ENCODE results near the gene UGT1A6.

The UGT1A6 gene

GRCh38 chr2:233799087-233799665, 106.5 kb downstream of the UGT1A6 start:
- no peak for DNase-seq (ENCODE audit: low read depth in 4 of 4, low spot score in 1 of 4)

DNA sequence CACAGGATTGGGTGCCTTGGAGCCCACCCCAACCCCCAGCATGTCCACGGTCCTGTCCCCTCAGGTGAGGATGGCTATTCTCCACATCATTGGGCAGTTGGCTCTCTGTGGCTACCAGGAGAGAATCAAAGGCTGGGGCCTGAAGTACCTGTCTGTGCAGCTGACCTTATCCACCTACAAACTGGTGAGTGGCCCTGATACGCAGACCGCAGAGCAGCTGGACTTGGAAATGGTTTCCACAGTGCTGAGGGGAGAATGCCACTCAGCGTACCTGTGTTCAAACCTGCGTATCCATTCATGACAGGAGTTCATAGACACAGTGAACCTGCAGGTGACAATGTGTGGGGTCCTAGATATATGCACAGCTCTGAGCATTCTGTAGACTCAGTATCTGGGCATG, 107.0 kb downstream of the UGT1A6 start:
- no peak for DNase-seq (ENCODE audit: low read depth in 4 of 4, low spot score in 1 of 4)

DNA sequence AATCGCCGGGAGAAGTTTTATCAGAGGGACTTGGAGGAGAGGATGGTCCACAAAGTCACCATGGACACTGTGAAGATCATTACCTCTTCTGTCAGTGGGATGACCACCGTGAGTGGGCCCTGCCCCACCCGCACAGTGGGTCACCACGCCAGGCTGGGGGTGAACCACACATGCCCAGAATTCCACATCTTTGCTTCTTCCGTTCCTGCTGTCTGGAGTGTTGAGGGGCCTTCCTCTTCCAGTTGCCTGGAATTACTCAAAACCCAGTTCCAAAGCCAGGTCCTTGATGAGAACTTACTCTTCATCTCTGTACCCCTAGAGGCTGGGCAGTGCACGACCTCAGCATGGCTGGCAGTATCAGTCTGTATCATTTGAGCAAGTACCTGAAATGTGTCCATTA, 107.5 kb downstream of the UGT1A6 start:
- DNase-seq (ENCODE audit: low read depth in 4 of 4, low spot score in 1 of 4), result no peak

DNA sequence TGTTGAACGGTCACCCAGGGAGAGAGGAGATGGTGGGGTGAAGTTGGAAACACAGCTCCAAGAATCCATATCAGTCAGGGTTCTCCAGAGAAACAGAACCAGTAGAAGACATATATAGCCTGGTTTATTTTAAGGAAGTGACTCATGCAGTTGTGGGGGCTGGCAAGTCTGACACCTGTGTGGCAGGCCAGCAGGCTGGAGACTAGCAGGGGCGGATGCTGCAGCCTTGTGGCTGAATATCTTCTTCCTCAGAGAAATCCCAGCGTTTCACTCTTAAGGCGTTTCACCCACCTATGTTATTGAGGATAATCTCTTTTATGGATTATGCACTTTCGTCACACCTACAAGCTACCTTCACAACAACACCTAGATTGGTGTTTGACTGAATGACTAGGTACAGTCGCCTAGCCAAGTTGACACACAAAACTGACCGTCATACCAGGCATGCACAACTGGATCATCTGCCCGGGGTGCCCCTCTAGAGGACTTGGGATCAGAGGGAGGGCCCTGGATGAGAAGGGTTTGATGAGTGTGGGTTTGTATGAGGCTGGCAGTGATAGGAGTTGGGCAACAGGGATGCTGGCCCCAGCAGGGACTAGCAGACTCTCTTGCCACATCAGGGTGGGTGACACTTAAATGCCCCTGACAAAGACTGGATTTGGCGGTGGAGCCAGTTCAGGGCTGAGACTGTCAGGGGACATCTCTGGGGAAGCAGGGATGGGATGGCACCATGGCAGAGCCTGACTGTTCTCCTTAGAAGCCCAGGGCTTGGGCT, 108.9 kb downstream of the UGT1A6 start:
- DNase-seq (ENCODE audit: low read depth in 4 of 4, low spot score in 1 of 4), result no peak

DNA sequence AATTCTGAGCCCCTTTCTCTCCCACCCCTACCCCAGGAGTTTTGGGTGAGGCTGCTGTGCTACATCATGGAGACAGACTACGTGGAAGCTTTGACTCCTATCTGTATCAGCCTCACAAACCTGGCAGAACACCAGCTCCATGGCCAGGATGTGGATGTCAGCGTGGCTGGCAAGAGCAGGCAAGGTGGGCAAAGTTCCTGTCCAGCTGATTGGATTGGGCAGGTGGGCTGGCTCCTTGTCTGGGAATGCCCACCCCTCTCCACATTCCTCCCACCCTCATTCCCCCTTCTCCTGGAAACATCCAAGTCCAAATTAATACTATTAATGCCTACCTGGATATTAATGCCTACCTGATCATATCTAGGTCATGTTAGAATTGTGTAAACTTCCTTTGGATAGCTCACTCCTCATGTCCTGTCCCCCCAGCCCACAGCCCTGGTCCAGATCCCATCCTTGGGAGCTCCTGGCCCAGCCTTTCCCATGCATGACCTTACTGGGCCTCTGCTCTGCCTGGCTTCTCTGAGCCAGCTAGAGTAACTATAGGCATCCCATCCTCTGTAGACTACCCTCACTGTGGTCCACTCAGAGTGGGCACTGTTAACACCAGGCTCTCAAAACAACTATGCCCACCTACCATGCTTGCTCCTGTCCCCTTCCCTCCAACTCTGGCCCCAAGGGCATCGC, 109.6 kb downstream of the UGT1A6 start:
- DNase-seq (ENCODE audit: low read depth in 4 of 4, low spot score in 1 of 4), result no peak

- DNase-seq (ENCODE audit: low read depth in 4 of 4, low spot score in 1 of 4), result no peak
Observed at GRCh38 chr2:233803292-233803911, 110.7 kb downstream of the UGT1A6 start.

GRCh38 chr2:233803994-233804393, 111.3 kb downstream of the UGT1A6 start:
- no peak for DNase-seq (ENCODE audit: low read depth in 4 of 4, low spot score in 1 of 4)

DNA sequence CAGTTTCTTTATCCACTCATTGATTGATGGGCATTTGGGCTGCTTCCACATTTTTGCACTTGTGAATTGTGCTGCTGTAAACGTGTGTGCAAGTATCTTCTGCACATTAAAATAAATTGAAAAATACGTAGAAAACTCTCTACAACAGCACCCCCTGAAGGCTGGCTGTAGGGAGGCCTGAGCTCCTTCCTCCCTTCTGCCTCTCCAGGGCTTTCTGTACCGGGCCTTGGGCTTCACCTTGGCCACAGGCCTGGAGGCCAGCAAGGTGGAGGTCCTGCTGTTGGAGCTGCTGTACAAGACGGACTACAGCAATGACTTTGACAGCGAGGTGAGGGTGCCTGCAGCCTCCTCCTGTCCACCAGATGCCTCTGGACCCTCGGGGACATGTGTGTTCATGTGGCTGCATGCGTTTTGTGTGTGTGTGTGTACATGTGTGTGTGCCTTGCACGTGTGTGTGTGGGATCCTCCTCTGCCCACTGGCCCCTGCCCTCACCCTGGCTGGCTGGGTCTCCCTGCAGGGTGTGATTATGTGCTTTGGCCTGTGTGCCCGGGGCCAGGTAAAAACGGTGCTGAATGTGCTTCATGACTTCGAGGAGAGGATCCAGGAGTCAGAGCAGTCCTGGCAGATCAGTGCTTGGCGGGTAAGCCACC, 114.7 kb downstream of the UGT1A6 start:
- no peak for DNase-seq (ENCODE audit: low read depth in 4 of 4, low spot score in 1 of 4)

GRCh38 chr2:233807966-233808935, 115.6 kb downstream of the UGT1A6 start:
- no peak for DNase-seq (ENCODE audit: low read depth in 4 of 4, low spot score in 1 of 4)

DNA sequence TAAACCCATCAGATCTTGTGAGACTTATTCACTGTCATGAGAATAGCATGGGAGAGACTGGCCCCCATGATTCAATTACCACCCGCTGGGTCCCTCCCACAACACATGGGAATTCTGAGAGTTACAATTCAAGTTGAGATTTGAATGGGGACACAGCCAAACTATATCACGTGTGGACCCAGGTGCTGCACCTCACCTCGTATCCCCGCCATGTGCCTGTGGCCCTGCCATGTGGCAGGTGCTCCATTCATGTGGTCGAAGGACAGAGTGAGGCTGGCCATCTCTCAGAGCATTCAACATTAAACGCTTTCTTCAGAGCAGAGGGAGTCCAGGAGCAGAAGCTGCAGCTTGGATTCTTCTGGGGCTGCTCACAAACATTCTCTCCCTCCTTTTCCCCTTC, 117.7 kb downstream of the UGT1A6 start:
- no peak for DNase-seq (ENCODE audit: low read depth in 4 of 4, low spot score in 1 of 4)

DNA sequence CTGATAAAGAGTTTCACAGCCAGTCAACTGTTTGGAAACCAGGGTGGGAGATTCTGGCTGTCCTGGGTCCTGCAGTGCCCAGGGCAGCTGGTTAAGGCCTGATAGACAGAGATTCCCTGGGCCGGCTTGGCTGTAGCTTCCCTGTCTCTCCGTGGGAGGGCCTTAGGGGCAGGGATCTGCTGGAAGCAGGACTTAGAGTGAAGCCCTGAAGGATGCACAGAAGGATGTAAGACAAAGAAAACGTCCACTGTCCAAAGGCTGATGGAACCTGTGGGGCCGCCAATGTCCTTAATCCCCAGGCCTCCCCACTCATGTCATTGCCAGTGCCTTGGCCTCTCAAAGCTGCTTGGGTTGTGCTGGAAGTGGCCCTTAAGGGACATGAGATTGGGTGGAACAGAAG, 118.4 kb downstream of the UGT1A6 start:
- DNase-seq (ENCODE audit: low read depth in 4 of 4, low spot score in 1 of 4), result no peak

DNA sequence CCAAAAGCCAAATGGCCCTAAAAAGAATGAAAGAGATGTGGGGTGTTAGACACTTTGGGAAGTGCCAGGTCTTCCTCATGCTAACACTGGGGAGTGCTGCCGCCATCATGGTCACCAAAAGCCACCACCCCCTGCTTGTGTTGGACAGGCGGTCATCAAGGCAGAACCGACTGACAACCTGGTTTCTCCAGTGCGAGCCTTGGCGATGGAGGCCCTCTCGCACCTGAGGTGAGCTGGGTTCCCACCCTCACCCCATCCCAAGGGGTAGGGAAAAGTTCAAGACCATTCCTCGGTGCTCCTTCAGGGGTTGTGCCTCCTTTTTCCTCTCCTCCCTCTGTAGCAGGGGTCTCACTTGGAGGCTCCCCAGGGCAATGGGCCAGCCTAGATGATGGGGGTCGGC, 119.0 kb downstream of the UGT1A6 start:
- no peak for DNase-seq (ENCODE audit: low read depth in 4 of 4, low spot score in 1 of 4)

GRCh38 chr2:233813236-233814055, 120.8 kb downstream of the UGT1A6 start:
- DNase-seq (ENCODE audit: low read depth in 4 of 4, low spot score in 1 of 4), result no peak

GRCh38 chr2:233814056-233814835, 121.6 kb downstream of the UGT1A6 start:
- no peak for DNase-seq (ENCODE audit: low read depth in 4 of 4, low spot score in 1 of 4)

GRCh38 chr2:233815861-233816260, 123.2 kb downstream of the UGT1A6 start:
- no peak for DNase-seq (ENCODE audit: low read depth in 4 of 4, low spot score in 1 of 4)

DNA sequence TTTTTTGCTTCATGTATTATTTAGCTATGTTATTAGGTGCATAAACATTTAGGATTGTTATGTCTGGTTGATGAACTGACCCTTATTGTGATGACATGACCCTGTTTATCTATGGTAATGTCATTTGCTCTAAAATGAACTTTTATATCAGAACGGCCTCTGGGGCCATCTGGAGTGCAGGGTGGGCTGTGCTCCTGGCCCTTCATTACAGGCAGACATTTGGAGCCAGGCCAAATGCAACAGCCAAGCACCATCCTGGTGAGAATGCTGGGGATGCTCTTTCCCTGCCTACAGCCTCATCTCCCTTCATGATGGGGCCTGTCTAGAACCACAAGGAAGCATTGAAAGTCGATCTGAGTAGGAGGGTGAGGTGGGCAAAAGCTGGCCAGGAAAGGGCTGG, 123.6 kb downstream of the UGT1A6 start:
- no peak for DNase-seq (ENCODE audit: low read depth in 4 of 4, low spot score in 1 of 4)

DNA sequence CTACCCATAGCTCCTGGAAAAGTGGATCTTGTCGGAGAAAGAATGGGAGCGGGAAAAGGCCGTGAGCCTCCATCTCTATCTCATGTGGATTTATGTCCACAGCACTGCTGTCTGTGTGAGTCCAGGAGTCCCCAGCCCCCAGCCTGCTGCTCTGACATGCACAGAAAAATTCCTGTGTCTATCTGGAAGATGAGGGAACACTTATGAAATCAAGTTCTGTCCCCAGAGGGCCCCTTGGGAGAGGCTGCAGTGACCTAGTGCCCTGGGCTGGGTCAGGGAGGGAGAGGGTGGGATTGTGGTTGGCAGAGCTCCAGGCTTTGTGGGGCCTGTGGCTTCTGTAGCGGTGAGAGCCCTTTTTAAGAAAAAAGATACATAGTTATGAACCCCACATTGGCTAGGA, 124.1 kb downstream of the UGT1A6 start:
- DNase-seq (ENCODE audit: low read depth in 4 of 4, low spot score in 1 of 4), result no peak

- DNase-seq (ENCODE audit: low read depth in 4 of 4, low spot score in 1 of 4), result no peak
Observed at GRCh38 chr2:233817361-233817911, 124.7 kb downstream of the UGT1A6 start.

Measured in stimulated activated CD4-positive, alpha-beta T cell treated with anti-CD3 and anti-CD28 coated beads, Interleukin-1b, Interleukin-23, amount 100 ng/mL, for 24 hours (primary cell).